Kidney epithelial cell (primary cell): ENCODE data around the gene ABLIM3. TPM values are rescaled to one million over a fixed set of nuclear protein-coding genes. Genes with fewer than 3 reads are reported as not detected.

ENCODE experiments used
- DNase-seq: peaks from one replicate; pipeline ENCODE4 v3.0.0-alpha.2; 2010; ENCODE audit warnings: low read depth
- H3K27me3 ChIP-seq: 2 replicates; pipeline ENCODE4 v1.6.0; 2011; ENCODE audit warnings: low read length; ENCODE audit not compliant: control insufficient read depth, insufficient read depth
- H3K36me3 ChIP-seq: 2 replicates; pipeline ENCODE4 v1.5.1; 2011; ENCODE audit warnings: low read length; ENCODE audit not compliant: control insufficient read depth, insufficient read depth
- H3K4me3 ChIP-seq: 2 replicates; pipeline ENCODE4 v1.5.1; 2011; ENCODE audit warnings: low read depth, mild to moderate bottlenecking, control low read depth, low read length
- CTCF ChIP-seq: IDR thresholded peaks from 2 replicates; pipeline ENCODE4 v1.5.1; 2011; ENCODE audit warnings: mild to moderate bottlenecking, moderate library complexity, low read length, control low read depth, inconsistent platforms; ENCODE audit not compliant: insufficient read depth, poor library complexity, severe bottlenecking
- total RNA-seq: library from RNA; depleted of rRNA; stranded (reverse); fragments of >200 nt; gene quantifications from 2 replicates; pipeline ENCODE4 v1.2.3, GENCODE V29; 2015

Gene ABLIM3
- total RNA-seq, 1 donor from 2014 or later, result 35.2 TPM

GRCh38 chr5:149162401-149163084, 21.2 kb downstream of the ABLIM3 start:
- DNase-seq, result peak; percentile 73
- H3K4me3 ChIP-seq, result no peak overlapping the region
- no peaks in the 10 kb centered on the region for H3K36me3 ChIP-seq
- no peak for TF ChIP-seq CTCF
- no peaks in the 10 kb centered on the region for H3K27me3 ChIP-seq

GRCh38 chr5:149164731-149165130, 23.4 kb downstream of the ABLIM3 start:
- no peaks in the 10 kb centered on the region for H3K36me3 ChIP-seq
- H3K27me3 ChIP-seq, result no peaks in the 10 kb centered on the region
- TF ChIP-seq CTCF, result no peak
- H3K4me3 ChIP-seq, result no peak overlapping the region
- no peak for DNase-seq

GRCh38 chr5:149166128-149166527, 24.8 kb downstream of the ABLIM3 start:
- H3K36me3 ChIP-seq, result no peaks in the 10 kb centered on the region
- H3K4me3 ChIP-seq, result no peak overlapping the region
- H3K27me3 ChIP-seq, result no peaks in the 10 kb centered on the region
- DNase-seq, result no peak
- TF ChIP-seq CTCF, result no peak

- TF ChIP-seq CTCF, result no peak
- H3K4me3 ChIP-seq, result no peak overlapping the region
- DNase-seq, result no peak
- H3K27me3 ChIP-seq, result no peaks in the 10 kb centered on the region
- no peaks in the 10 kb centered on the region for H3K36me3 ChIP-seq
Observed at GRCh38 chr5:149166591-149167100, 25.4 kb downstream of the ABLIM3 start.

- no peak for DNase-seq
- no peak for TF ChIP-seq CTCF
- Histone ChIP-seq H3K4me3 (no peak overlapping the region), H3K27me3 (no peaks in the 10 kb centered on the region), H3K36me3 (no peaks in the 10 kb centered on the region)
Observed at GRCh38 chr5:149168276-149168906, 27.1 kb downstream of the ABLIM3 start.

- no peaks in the 10 kb centered on the region for H3K27me3 ChIP-seq
- no peak overlapping the region for H3K4me3 ChIP-seq
- no peak for TF ChIP-seq CTCF
- no peaks in the 10 kb centered on the region for H3K36me3 ChIP-seq
- no peak for DNase-seq
Observed at GRCh38 chr5:149170299-149170698, 29.0 kb downstream of the ABLIM3 start.
